HTR-8/SVneo (cell line): ENCODE data around the gene CANT1.
"Not testable (repeated sequence)": the region's sequence is repeated elsewhere in the genome, so short reads cannot be mapped to it uniquely, and the experiment has no call there.

Experiments
- DNase-seq: peaks from one replicate; pipeline ENCODE4 v3.0.0; 2011; ENCODE audit warnings: low spot score, mixed read lengths; ENCODE audit not compliant: insufficient read length
- FAIRE-seq: peaks from 2 replicates; lab custom pipeline; 2011; peaks lifted over from hg19 to GRCh38; lab: Jason Lieb, UNC

CANT1 gene

DNA sequence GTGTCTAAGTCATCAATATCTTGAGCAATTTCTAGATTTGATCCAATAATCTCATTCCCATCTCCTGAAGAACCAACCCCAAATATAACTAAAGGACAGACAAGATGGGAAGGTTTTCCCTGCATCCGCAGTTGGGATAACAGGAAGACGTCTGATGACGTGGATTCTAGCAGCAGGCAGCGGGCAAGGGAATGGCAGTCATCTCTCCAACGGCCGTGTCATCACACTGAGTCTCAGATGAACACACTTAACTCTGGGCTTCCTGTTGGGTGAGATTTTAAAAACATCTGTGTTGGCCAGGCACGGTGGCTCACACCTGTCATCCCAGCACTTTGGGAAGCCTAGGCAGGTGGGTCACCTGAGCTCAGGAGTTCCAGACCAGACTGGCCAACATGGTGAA, 63.4 kb downstream of the CANT1 start:
- DNase-seq (no peak), FAIRE-seq (no peak)

DNA sequence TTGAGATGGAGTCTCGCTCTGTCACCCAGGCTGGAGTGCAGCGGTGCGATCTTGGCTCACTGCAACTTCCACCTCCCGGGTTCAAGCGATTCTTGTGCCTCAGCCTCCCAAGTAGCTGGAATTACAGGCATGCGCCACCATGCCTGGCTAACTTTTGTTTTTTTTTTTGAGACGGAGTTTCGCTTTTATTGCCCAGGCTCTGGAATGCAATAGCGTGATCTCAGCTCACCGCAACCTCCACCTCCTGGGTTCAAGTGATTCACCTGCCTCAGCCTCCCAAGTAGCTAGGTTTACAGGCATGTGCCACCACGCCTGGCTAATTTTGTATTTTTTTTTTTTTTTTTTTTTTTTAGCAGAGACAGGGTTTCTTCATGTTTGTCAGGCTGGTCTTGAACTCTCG, 64.1 kb downstream of the CANT1 start:
- DNase-seq, FAIRE-seq: not testable (repeated sequence)

- FAIRE-seq = no peak
Observed at GRCh38 chr17:78944956-78945355, 64.6 kb downstream of the CANT1 start.

DNA sequence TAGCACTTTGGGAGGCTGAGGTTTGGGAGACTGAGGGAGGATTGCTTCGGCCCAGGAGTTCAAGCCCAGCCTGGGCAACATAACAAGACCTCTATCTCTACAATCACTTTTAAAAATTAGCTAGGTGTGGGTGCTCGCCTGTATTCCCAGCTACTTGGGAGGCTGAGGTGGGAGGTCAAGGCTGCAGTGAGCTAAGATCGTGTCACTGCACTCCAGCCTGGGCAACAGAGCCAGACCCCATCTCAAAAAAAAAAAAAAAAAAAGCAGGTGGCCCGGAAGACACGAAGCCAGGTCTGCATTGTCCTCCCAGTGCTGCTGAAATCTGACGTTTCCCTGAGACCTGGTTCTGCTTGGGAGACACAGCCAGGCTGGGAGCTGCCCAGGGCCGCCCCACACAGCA, 65.5 kb downstream of the CANT1 start:
- FAIRE-seq (no peak), DNase-seq (no peak)

More at GRCh38 chr17:78944956-78945355, 64.6 kb downstream of the CANT1 start:
- no peak for DNase-seq
